SH-SY5Y (cell line): ENCODE results near the gene HTRA3.

ENCODE experiments used
- GATA2 ChIP-seq: IDR thresholded peaks from 2 replicates; pipeline ENCODE4 v1.6.1; 2011; ENCODE audit warnings: mild to moderate bottlenecking, low read depth, low read length
- GATA3 ChIP-seq: IDR thresholded peaks from 2 replicates; pipeline ENCODE4 v1.6.1; 2011; ENCODE audit warnings: low read depth, mild to moderate bottlenecking, low read length, moderate library complexity

- TF ChIP-seq GATA3 (no peak), GATA2 (no peak)
Measured at GRCh38 chr4:8346838-8347605, 77.5 kb downstream of the HTRA3 start.
